ENCODE results near the gene NTM.

NTM gene

GRCh38 chr11:132158091-132158490 lies 787.7 kb downstream of the NTM start:
- TF ChIP-seq CTCF (IDR thresholded peaks at IDR 0.05; ENCODE audit: low read depth, low read length), result peak; percentile 47
- no peak overlapping the region for H3K4me3 ChIP-seq (ENCODE audit: low read depth, low read length)
- no peak for DNase-seq (ENCODE audit: low read depth, low spot score)
- in situ Hi-C loops (cut with HindIII; ENCODE audit: low sequenced_read_pairs), result no loop called here

GRCh38 chr11:132158696-132159095 lies 788.3 kb downstream of the NTM start:
- peak; percentile 49 for DNase-seq (ENCODE audit: low read depth, low spot score)
- TF ChIP-seq CTCF (IDR thresholded peaks at IDR 0.05; ENCODE audit: low read depth, low read length), result no peak
- no peak overlapping the region for H3K4me3 ChIP-seq (ENCODE audit: low read depth, low read length)
- in situ Hi-C loops (cut with HindIII; ENCODE audit: low sequenced_read_pairs), result no loop called here

- H3K4me3 ChIP-seq (ENCODE audit: low read depth, low read length), result no peak overlapping the region
- DNase-seq (ENCODE audit: low read depth, low spot score), result no peak
- in situ Hi-C loops (cut with HindIII; ENCODE audit: low sequenced_read_pairs), result no loop called here
- no peak for TF ChIP-seq CTCF (IDR thresholded peaks at IDR 0.05; ENCODE audit: low read depth, low read length)
Measured at GRCh38 chr11:132161403-132162078, 791.1 kb downstream of the NTM start.

- in situ Hi-C loops (cut with HindIII; ENCODE audit: low sequenced_read_pairs), result no loop called here
- DNase-seq (ENCODE audit: low read depth, low spot score), result no peak
- H3K4me3 ChIP-seq (ENCODE audit: low read depth, low read length), result no peak overlapping the region
- no peak for TF ChIP-seq CTCF (IDR thresholded peaks at IDR 0.05; ENCODE audit: low read depth, low read length)
Measured at GRCh38 chr11:132168344-132168981, 798.0 kb downstream of the NTM start.

GRCh38 chr11:132171031-132171430 lies 800.6 kb downstream of the NTM start:
- in situ Hi-C loops (cut with HindIII; ENCODE audit: low sequenced_read_pairs), result no loop called here
- no peak for DNase-seq (ENCODE audit: low read depth, low spot score)
- H3K4me3 ChIP-seq (ENCODE audit: low read depth, low read length), result no peak overlapping the region
- TF ChIP-seq CTCF (IDR thresholded peaks at IDR 0.05; ENCODE audit: low read depth, low read length), result no peak

- DNase-seq (ENCODE audit: low read depth, low spot score), result no peak
- TF ChIP-seq CTCF (IDR thresholded peaks at IDR 0.05; ENCODE audit: low read depth, low read length), result no peak
- H3K4me3 ChIP-seq (ENCODE audit: low read depth, low read length), result no peak overlapping the region
- in situ Hi-C loops (cut with HindIII; ENCODE audit: low sequenced_read_pairs), result no loop called here
Measured at GRCh38 chr11:132174362-132175255, 804.2 kb downstream of the NTM start.

Data from astrocyte of the spinal cord (primary cell).